Measurements from ENCODE around the gene R3HDM2. TPM values are rescaled to one million over a fixed set of nuclear protein-coding genes. Genes with fewer than 3 reads are reported as not detected.

R3HDM2 gene
- polyA plus RNA-seq, 3 donors, result 60.6 to 67.5 (median 66.1) TPM

DNA sequence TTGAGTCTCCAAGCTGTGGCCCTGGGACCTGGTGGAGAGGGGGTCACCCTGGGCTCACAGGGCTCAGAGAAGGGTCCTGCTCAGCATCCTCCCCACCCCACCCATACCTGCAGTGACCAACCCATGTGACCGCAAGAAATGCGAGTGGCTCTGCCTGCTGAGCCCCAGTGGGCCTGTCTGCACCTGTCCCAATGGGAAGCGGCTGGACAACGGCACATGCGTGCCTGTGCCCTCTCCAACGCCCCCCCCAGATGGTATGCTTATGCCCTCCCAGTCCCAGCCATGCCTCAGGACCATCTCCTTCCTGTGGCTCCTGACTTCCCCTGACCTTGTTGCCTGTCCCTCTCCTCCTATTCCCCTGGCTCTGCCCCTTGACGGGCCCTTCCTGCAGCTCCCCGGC lies 220.9 kb downstream of the R3HDM2 start:
- DNase-seq (ENCODE audit: low read depth in 3 of 3, low spot score in 2 of 3), result no peak

DNA sequence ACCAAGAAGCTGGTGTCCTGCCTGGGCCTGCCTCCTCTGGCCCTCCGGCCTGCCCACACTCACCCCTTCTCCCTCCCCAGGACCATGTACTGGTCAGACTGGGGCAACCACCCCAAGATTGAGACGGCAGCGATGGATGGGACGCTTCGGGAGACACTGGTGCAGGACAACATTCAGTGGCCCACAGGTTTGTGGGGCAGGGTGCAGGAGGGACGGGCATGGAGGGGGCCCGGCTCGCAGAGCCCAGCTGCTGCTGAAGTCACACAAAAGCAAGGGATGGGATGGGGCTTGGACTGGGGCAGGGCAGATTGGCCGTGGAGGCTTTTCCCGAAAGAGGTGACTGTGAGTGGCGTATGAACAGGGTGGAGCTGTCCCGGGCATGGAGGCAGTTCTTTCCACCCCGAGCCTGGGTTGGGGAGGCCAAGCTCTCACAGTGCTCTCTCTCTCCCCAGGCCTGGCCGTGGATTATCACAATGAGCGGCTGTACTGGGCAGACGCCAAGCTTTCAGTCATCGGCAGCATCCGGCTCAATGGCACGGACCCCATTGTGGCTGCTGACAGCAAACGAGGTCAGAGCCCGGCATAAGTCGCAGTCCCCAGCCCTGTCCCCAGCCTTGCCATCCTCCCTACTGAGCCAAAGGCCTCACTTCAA lies 222.1 kb downstream of the R3HDM2 start:
- no peak for DNase-seq (ENCODE audit: low read depth in 3 of 3, low spot score in 2 of 3)

GRCh38 chr12:57207731-57208630 lies 222.9 kb downstream of the R3HDM2 start:
- DNase-seq (ENCODE audit: low read depth in 3 of 3, low spot score in 2 of 3), result no peak

- no peak for DNase-seq (ENCODE audit: low read depth in 3 of 3, low spot score in 2 of 3)
Measured at GRCh38 chr12:57205931-57206330, 224.9 kb downstream of the R3HDM2 start.

DNA sequence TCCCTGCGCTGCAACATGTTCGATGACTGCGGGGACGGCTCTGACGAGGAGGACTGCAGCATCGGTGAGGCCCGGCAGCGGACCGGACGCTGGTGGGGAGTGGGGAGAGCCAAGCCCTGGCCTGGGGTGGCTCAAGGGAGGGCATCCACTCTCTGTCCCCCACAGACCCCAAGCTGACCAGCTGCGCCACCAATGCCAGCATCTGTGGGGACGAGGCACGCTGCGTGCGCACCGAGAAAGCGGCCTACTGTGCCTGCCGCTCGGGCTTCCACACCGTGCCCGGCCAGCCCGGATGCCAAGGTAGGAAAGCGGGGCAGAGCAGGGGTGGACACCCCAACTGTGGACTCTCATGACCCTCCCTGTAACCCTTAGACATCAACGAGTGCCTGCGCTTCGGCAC lies 225.7 kb downstream of the R3HDM2 start:
- DNase-seq (ENCODE audit: low read depth in 3 of 3, low spot score in 2 of 3), result no peak

GRCh38 chr12:57204454-57204853 lies 226.4 kb downstream of the R3HDM2 start:
- no peak for DNase-seq (ENCODE audit: low read depth in 3 of 3, low spot score in 2 of 3)

- no peak for DNase-seq (ENCODE audit: low read depth in 3 of 3, low spot score in 2 of 3)
Measured at GRCh38 chr12:57203791-57204190, 227.1 kb downstream of the R3HDM2 start.

Other genes starting within 250 kb of the R3HDM2 start
- 1 to 10 TPM; 2.4 to 3.7 (median 2.5) TPM for gene NXPH4, start 214.2 kb downstream of the R3HDM2 start, polyA plus RNA-seq (ENCODE audit: insufficient read length in 3 of 3)
- 10 to 100 TPM; 66.0 to 79.2 (median 72.7) TPM for gene SHMT2, start 201.3 kb downstream of the R3HDM2 start, polyA plus RNA-seq (ENCODE audit: insufficient read length in 3 of 3)
- gene STAC3, start 179.9 kb downstream of the R3HDM2 start, polyA plus RNA-seq (ENCODE audit: insufficient read length in 3 of 3), result 1 to 10 TPM; 2.5 to 4.2 (median 3.3) TPM
- under 1 TPM; 0.14 to 0.21 (median 0.20) TPM for gene INHBC, start 3.7 kb upstream of the R3HDM2 start, polyA plus RNA-seq (ENCODE audit: insufficient read length in 3 of 3)
- gene INHBE, start 24.3 kb upstream of the R3HDM2 start, polyA plus RNA-seq (ENCODE audit: insufficient read length in 3 of 3), result under 1 TPM; 0.40 to 0.44 (median 0.42) TPM
- gene GLI1, start 28.7 kb upstream of the R3HDM2 start, polyA plus RNA-seq (ENCODE audit: insufficient read length in 3 of 3), result 10 to 100 TPM; 15.9 to 18.8 (median 16.5) TPM
- gene ARHGAP9, start 48.8 kb upstream of the R3HDM2 start, polyA plus RNA-seq (ENCODE audit: insufficient read length in 3 of 3), result 1 to 10 TPM; 1.9 to 2.3 (median 1.9) TPM
- 100 to 1,000 TPM; 108 to 110 (median 109) TPM for gene MARS1, start 57.0 kb upstream of the R3HDM2 start, polyA plus RNA-seq (ENCODE audit: insufficient read length in 3 of 3)
- 10 to 100 TPM; 33.8 to 35.7 (median 35.3) TPM for gene DDIT3, start 89.5 kb upstream of the R3HDM2 start, polyA plus RNA-seq (ENCODE audit: insufficient read length in 3 of 3)
- 10 to 100 TPM; 36.8 to 44.8 (median 41.6) TPM for gene MBD6, start 91.8 kb upstream of the R3HDM2 start, polyA plus RNA-seq (ENCODE audit: insufficient read length in 3 of 3)
- 100 to 1,000 TPM; 163 to 179 (median 165) TPM for gene DCTN2, start 116.1 kb upstream of the R3HDM2 start, polyA plus RNA-seq (ENCODE audit: insufficient read length in 3 of 3)
- under 1 TPM; 0.31 to 0.39 (median 0.32) TPM for gene KIF5A, start 119.0 kb upstream of the R3HDM2 start, polyA plus RNA-seq (ENCODE audit: insufficient read length in 3 of 3)
- 10 to 100 TPM; 43.6 to 47.5 (median 44.8) TPM for gene PIP4K2C, start 160.1 kb upstream of the R3HDM2 start, polyA plus RNA-seq (ENCODE audit: insufficient read length in 3 of 3)
- gene DTX3, start 173.8 kb upstream of the R3HDM2 start, polyA plus RNA-seq (ENCODE audit: insufficient read length in 3 of 3), result 10 to 100 TPM; 44.4 to 51.8 (median 47.0) TPM
- 10 to 100 TPM; 26.7 to 31.4 (median 27.8) TPM for gene ARHGEF25, start 180.4 kb upstream of the R3HDM2 start, polyA plus RNA-seq (ENCODE audit: insufficient read length in 3 of 3)
- gene B4GALNT1, start 202.2 kb upstream of the R3HDM2 start, polyA plus RNA-seq (ENCODE audit: insufficient read length in 3 of 3), result under 1 TPM; 0.37 to 0.75 (median 0.64) TPM

Data from right renal cortex interstitium (tissue), 3 donors.